HCT116 (cell line): ENCODE data around the gene CRACR2A. TPM values are rescaled to one million over a fixed set of nuclear protein-coding genes. Genes with fewer than 3 reads are reported as not detected.

Experiments
- ATAC-seq: fragments of 200-7000 bp; cut with Tn5 transposase; 2 replicates; pipeline ENCODE4 v1.9.1; 2020; ENCODE audit warnings: mild to moderate bottlenecking, moderate library complexity
- BruUV-seq: library from RNA; stranded (reverse); fragments of 400-500 nt; replicated peaks from 2 replicates; lab custom pipeline; 2021; lab: Mats Ljungman, UMichigan
- CTCF ChIA-PET: fragments of 300-600 bp; sonication (Branson Sonifier 250); formaldehyde crosslinking; loops from one replicate; lab custom pipeline; 2021; ENCODE audit warnings: antibody characterized with exemption; lab: Charles Lee
- POLR2A ChIA-PET: fragments of 300-600, 350-600 bp; sonication (Branson Sonifier 250); formaldehyde crosslinking; loops from one replicate; lab custom pipeline; 2021; ENCODE audit warnings: antibody characterized with exemption; lab: Charles Lee
- RAD21 ChIA-PET, 2 experiments: fragments of 300-600 bp; sonication (Branson Sonifier 250); formaldehyde crosslinking; loops; one replicate each; lab custom pipeline; 2023; ENCODE audit warnings: low total read pairs in 2 of 2; ENCODE audit not compliant: uncharacterized antibody in 2 of 2, unreplicated experiment in 2 of 2, low non-redundant PET in 1 of 2; lab: Charles Lee
- DNase-seq: peaks from one replicate; pipeline ENCODE4 v3.0.0-alpha.2; 2010; ENCODE audit warnings: low read depth, low spot score
- H2AFZ ChIP-seq: fragments of 200-600 bp; shearing (Covaris generic), sonication (generic); 2 replicates; pipeline ENCODE4 v1.6.1; 2017; ENCODE audit warnings: low read depth, mixed run types, mixed read lengths, antibody characterized with exemption, low read length; ENCODE audit not compliant: poor library complexity, severe bottlenecking
- H3K27ac ChIP-seq: 2 replicates; pipeline ENCODE4 v1.5.1; 2012; ENCODE audit warnings: low read depth, low read length
- H3K27me3 ChIP-seq: fragments of 200-600 bp; sonication (generic); 2 replicates; pipeline ENCODE4 v1.6.1; 2016; ENCODE audit warnings: mixed run types, low read length, mixed read lengths; ENCODE audit not compliant: insufficient read depth
- H3K36me3 ChIP-seq, 2 experiments: fragments of 200-500 bp in 1 of 2; fragments of 200-600 bp in 1 of 2; sonication (Bioruptor generic) in 1 of 2; sonication (generic) in 1 of 2; 2 replicates each; pipeline versions ENCODE4 v1.5.1 to v1.6.1; 2014 to 2016; ENCODE audit warnings: low read length in 2 of 2, inconsistent platforms in 1 of 2, mixed read lengths in 1 of 2, mixed run types in 1 of 2; ENCODE audit not compliant: insufficient read depth in 2 of 2, control insufficient read depth in 1 of 2
- H3K4me1 ChIP-seq, 2 experiments: fragments of 200-600 bp in 1 of 2; sonication (generic) in 1 of 2; 2 replicates each; pipeline versions ENCODE4 v1.5.1 to v1.6.1; 2012 to 2017; ENCODE audit warnings: low read length in 2 of 2, inconsistent platforms in 1 of 2, mild to moderate bottlenecking in 1 of 2, mixed read lengths in 1 of 2, mixed run types in 1 of 2, moderate library complexity in 1 of 2; ENCODE audit not compliant: insufficient read depth in 2 of 2, control insufficient read depth in 1 of 2
- H3K4me2 ChIP-seq: fragments of 200-600 bp; sonication (generic); 2 replicates; pipeline ENCODE4 v1.6.1; 2017; ENCODE audit warnings: mixed run types, low read length, mixed read lengths
- H3K4me3 ChIP-seq, 2 experiments: fragments of 200-600 bp in 1 of 2; sonication (generic) in 1 of 2; replicated peaks in 1 of 2; 2 replicates each; pipeline ENCODE4 v1.5.1; 2011 to 2016; ENCODE audit warnings: low read length in 2 of 2, control low read depth in 1 of 2, low read depth in 1 of 2, mild to moderate bottlenecking in 1 of 2, mixed read lengths in 1 of 2, mixed run types in 1 of 2
- H3K79me2 ChIP-seq: fragments of 200-600 bp; sonication (generic); 2 replicates; pipeline ENCODE4 v1.6.1; 2017; ENCODE audit warnings: mild to moderate bottlenecking, mixed run types, low read length, moderate library complexity, mixed read lengths; ENCODE audit not compliant: insufficient read depth
- H3K9ac ChIP-seq: fragments of 200-600 bp; sonication (generic); 2 replicates; pipeline ENCODE4 v1.6.1; 2016; ENCODE audit warnings: low read length, mixed read lengths
- H3K9me2 ChIP-seq: fragments of 200-600 bp; sonication (generic), shearing (Covaris generic); 2 replicates; pipeline ENCODE4 v1.6.1; 2017; ENCODE audit warnings: mixed run types, mild to moderate bottlenecking, moderate library complexity; ENCODE audit not compliant: insufficient read depth
- H3K9me3 ChIP-seq, 2 experiments: fragments of 200-500 bp in 1 of 2; fragments of 200-600 bp in 1 of 2; sonication (Bioruptor generic) in 1 of 2; sonication (generic) in 1 of 2; 2 replicates each; pipeline ENCODE4 v1.6.1; 2014 to 2017; ENCODE audit warnings: low read length in 2 of 2, mixed read lengths in 2 of 2, inconsistent platforms in 1 of 2, low read depth in 1 of 2, mild to moderate bottlenecking in 1 of 2, mixed run types in 1 of 2, moderate library complexity in 1 of 2; ENCODE audit not compliant: control insufficient read depth in 1 of 2, insufficient read depth in 1 of 2
- H4K20me1 ChIP-seq: fragments of 200-600 bp; sonication (generic), shearing (Covaris generic); 2 replicates; pipeline ENCODE4 v1.6.1; 2017; ENCODE audit warnings: mixed run types, mild to moderate bottlenecking, moderate library complexity; ENCODE audit not compliant: insufficient read depth
- CEBPB ChIP-seq: IDR thresholded peaks from 2 replicates; pipeline ENCODE4 v1.6.1; 2012; ENCODE audit warnings: low read depth
- EZH2 ChIP-seq: fragments of 200-600 bp; sonication (generic); IDR thresholded peaks from 2 replicates; pipeline ENCODE4 v1.6.1; 2017; ENCODE audit warnings: antibody characterized with exemption, mixed run types
- EZH2phosphoT487 ChIP-seq: fragments of 200-600 bp; IDR thresholded peaks from 2 replicates; pipeline ENCODE4 v1.6.1; 2018; ENCODE audit warnings: antibody characterized with exemption, borderline replicate concordance
- FOSL1 ChIP-seq: IDR thresholded peaks from 2 replicates; pipeline ENCODE4 v1.6.1; 2012; ENCODE audit warnings: low read depth
- POLR2AphosphoS5 ChIP-seq: IDR thresholded peaks from 2 replicates; pipeline ENCODE4 v1.6.1; 2011; ENCODE audit warnings: mild to moderate bottlenecking, low read depth, low read length, moderate library complexity
- RAD21 ChIP-seq: IDR thresholded peaks from 2 replicates; pipeline ENCODE4 v1.6.1; 2012; ENCODE audit warnings: low read depth, mild to moderate bottlenecking
- SIN3A ChIP-seq: IDR thresholded peaks from 2 replicates; pipeline ENCODE4 v1.6.1; 2012; ENCODE audit warnings: low read depth
- SRF ChIP-seq: IDR thresholded peaks from 2 replicates; pipeline ENCODE4 v1.6.1; 2012; ENCODE audit warnings: low read depth
- TCF7L2 ChIP-seq: IDR thresholded peaks from 2 replicates; pipeline ENCODE4 v1.7.0; 2011; ENCODE audit warnings: borderline replicate concordance, inconsistent platforms; ENCODE audit not compliant: insufficient read depth, insufficient read length; ENCODE audit errors: extremely low read depth
- intact Hi-C: fragments of 100-400 bp; cut with micrococcal nuclease; formaldehyde crosslinking; loops from 2 replicates; pipeline ENCODE4 v1.10.0; 2022
- total RNA-seq: library from RNA; stranded (reverse); gene quantifications from one replicate; pipeline ENCODE4 v1.2.1, GENCODE V29; 2021; ENCODE audit not compliant: unreplicated experiment
- TF ChIP-seq, protein P1 (sequence below): IDR thresholded peaks from 2 replicates; pipeline ENCODE4 v1.6.1; 2012
- TF ChIP-seq, protein P2 (sequence below), 3 experiments: fragments of 200-600 bp in 1 of 3; sonication (generic) in 1 of 3; IDR thresholded peaks in 2 of 3; conservative IDR thresholded peaks in 1 of 3; 2 replicates each; pipeline ENCODE4 v1.5.1; 2012 to 2017; ENCODE audit warnings: low read depth in 2 of 3, low read length in 2 of 3, antibody characterized with exemption in 1 of 3, borderline replicate concordance in 1 of 3, control low read depth in 1 of 3, mild to moderate bottlenecking in 1 of 3, mixed read lengths in 1 of 3, mixed run types in 1 of 3, moderate library complexity in 1 of 3; ENCODE audit not compliant: insufficient read depth in 1 of 3
- TF ChIP-seq, protein P3 (sequence below): IDR thresholded peaks from 2 replicates; pipeline ENCODE4 v1.6.1; 2012; ENCODE audit warnings: low read depth

CRACR2A gene
- total RNA-seq, 1 experiment from 2014 or later = 18.4 TPM

DNA sequence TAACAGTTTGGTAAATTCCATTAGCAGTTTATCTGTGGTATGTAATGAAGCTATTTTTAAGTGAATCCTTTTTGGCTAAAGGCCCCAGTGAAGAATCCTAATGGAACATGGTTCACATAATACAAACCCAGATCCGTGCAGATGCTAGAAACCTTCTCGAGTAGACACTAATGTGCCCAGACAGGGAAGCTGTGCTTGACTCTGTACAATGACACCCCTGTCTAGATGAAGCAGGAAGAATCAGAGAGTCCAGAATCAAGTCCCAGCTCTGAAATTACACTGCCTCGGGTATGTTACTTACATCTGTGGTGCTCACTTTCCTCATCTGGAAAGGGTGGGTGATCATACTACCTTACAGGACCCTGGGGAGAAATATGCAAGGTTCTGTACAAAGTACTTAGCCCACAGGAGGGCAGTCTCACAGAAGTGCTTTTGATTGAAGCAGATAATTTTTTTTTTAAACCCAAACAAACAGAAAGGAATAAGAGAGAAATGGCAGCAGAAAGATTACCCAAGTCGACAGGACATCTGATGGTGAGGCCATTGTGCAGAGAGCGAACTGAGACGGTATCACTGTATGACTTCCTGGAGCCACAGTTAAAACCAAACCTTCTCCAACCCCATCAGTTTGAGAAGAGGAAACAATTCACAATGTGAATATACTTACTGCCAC is 8.5 kb downstream of the CRACR2A start:
- no peak overlapping the region for H2AFZ ChIP-seq
- no peak overlapping the region for H3K27ac ChIP-seq
- H3K9me2 ChIP-seq = no peaks in the 10 kb centered on the region
- no peaks in the 10 kb centered on the region for H4K20me1 ChIP-seq
- no peak for TF ChIP-seq POLR2AphosphoS5
- TF ChIP-seq EZH2phosphoT487 = no peak
- TF ChIP-seq, protein P1, sequence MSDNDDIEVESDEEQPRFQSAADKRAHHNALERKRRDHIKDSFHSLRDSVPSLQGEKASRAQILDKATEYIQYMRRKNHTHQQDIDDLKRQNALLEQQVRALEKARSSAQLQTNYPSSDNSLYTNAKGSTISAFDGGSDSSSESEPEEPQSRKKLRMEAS = no peak
- no peak for TF ChIP-seq SRF
- TF ChIP-seq CEBPB = no peak
- TF ChIP-seq, all 23 proteins: peak for 0
- RAD21 ChIA-PET = no interaction called here
- H3K4me1 ChIP-seq = no peaks in the 10 kb centered on the region
- H3K9me3 ChIP-seq = peaks cover 0 to 5% of the 10 kb centered on the region in 2 experiments; a peak in 1 of 4 replicates
- CTCF ChIA-PET = interaction anchor here (1.2 kb wide), 1 partner anchor 444 kb away, joined by 3 read pairs; no protein-coding TSS in a partner anchor
- intact Hi-C loops = no loop called here
- no peak overlapping the region for H3K4me2 ChIP-seq
- DNase-seq (no peak), ATAC-seq (no peak)
- POLR2A ChIA-PET = no interaction called here
- no peak overlapping the region for H3K9ac ChIP-seq
- no peak overlapping the region for H3K4me3 ChIP-seq
- peaks cover 2 to 12% of the 10 kb centered on the region in 2 experiments; a peak in 2 of 4 replicates for H3K36me3 ChIP-seq
- H3K79me2 ChIP-seq = peaks cover 24% of the 10 kb centered on the region; the same call in 1 of the 2 replicates
- no TSS peak for BruUV-seq
- H3K27me3 ChIP-seq = no peaks in the 10 kb centered on the region

DNA sequence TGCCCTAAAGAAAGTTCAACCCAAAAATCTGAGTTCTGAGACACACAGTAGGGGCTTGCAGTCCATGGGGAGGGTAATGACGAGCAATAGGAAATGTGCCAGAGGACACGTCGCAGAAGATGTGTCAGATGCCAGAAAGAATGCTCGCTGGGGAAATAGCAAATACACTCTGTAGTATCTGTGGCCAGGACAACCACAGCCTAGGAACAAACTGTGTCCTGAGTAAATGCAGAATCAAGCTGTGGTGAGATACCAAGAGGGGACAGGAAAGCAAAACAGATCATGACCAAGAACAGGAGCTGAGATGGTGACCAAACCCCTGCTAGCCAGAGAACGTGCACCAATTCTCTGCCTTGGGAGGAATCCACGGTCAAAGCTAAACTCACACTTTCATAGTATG is 9.1 kb downstream of the CRACR2A start:
- POLR2A ChIA-PET = no interaction called here
- Histone ChIP-seq H2AFZ (no peak overlapping the region), H3K9ac (no peak overlapping the region), H3K9me3 (peaks cover 0 to 5% of the 10 kb centered on the region in 2 experiments; a peak in 1 of 4 replicates), H3K36me3 (peaks cover 2 to 12% of the 10 kb centered on the region in 2 experiments; a peak in 2 of 4 replicates), H3K27ac (no peak overlapping the region), H3K79me2 (peaks cover 24% of the 10 kb centered on the region; the same call in 1 of the 2 replicates), H3K27me3 (no peaks in the 10 kb centered on the region), H3K4me2 (no peak overlapping the region), H4K20me1 (no peaks in the 10 kb centered on the region), H3K4me3 (no peak overlapping the region), H3K4me1 (no peaks in the 10 kb centered on the region), H3K9me2 (no peaks in the 10 kb centered on the region)
- CTCF ChIA-PET = interaction anchor here (1.2 kb wide), 1 partner anchor 444 kb away, joined by 3 read pairs; no protein-coding TSS in a partner anchor
- RAD21 ChIA-PET = no interaction called here
- intact Hi-C loops = no loop called here
- DNase-seq (no peak), ATAC-seq (no peak)
- no TSS peak for BruUV-seq
- TF ChIP-seq RAD21 = no peak
- no peak for TF ChIP-seq SIN3A
- TF ChIP-seq POLR2AphosphoS5 = no peak
- TF ChIP-seq TCF7L2 = no peak
- no peak for TF ChIP-seq FOSL1
- no peak for TF ChIP-seq SRF
- TF ChIP-seq EZH2phosphoT487 = no peak
- TF ChIP-seq, protein P2, sequence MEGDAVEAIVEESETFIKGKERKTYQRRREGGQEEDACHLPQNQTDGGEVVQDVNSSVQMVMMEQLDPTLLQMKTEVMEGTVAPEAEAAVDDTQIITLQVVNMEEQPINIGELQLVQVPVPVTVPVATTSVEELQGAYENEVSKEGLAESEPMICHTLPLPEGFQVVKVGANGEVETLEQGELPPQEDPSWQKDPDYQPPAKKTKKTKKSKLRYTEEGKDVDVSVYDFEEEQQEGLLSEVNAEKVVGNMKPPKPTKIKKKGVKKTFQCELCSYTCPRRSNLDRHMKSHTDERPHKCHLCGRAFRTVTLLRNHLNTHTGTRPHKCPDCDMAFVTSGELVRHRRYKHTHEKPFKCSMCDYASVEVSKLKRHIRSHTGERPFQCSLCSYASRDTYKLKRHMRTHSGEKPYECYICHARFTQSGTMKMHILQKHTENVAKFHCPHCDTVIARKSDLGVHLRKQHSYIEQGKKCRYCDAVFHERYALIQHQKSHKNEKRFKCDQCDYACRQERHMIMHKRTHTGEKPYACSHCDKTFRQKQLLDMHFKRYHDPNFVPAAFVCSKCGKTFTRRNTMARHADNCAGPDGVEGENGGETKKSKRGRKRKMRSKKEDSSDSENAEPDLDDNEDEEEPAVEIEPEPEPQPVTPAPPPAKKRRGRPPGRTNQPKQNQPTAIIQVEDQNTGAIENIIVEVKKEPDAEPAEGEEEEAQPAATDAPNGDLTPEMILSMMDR (IDR thresholded peaks at IDR 0.05 in 2 of 3, conservative IDR thresholded peaks at IDR 0.05 in 1 of 3; ENCODE audit: borderline replicate concordance in 1 of 3, insufficient read depth in 1 of 3, low read depth in 2 of 3, low read length in 2 of 3) = no peak
- TF ChIP-seq, protein P1 = no peak
- TF ChIP-seq, protein P3, sequence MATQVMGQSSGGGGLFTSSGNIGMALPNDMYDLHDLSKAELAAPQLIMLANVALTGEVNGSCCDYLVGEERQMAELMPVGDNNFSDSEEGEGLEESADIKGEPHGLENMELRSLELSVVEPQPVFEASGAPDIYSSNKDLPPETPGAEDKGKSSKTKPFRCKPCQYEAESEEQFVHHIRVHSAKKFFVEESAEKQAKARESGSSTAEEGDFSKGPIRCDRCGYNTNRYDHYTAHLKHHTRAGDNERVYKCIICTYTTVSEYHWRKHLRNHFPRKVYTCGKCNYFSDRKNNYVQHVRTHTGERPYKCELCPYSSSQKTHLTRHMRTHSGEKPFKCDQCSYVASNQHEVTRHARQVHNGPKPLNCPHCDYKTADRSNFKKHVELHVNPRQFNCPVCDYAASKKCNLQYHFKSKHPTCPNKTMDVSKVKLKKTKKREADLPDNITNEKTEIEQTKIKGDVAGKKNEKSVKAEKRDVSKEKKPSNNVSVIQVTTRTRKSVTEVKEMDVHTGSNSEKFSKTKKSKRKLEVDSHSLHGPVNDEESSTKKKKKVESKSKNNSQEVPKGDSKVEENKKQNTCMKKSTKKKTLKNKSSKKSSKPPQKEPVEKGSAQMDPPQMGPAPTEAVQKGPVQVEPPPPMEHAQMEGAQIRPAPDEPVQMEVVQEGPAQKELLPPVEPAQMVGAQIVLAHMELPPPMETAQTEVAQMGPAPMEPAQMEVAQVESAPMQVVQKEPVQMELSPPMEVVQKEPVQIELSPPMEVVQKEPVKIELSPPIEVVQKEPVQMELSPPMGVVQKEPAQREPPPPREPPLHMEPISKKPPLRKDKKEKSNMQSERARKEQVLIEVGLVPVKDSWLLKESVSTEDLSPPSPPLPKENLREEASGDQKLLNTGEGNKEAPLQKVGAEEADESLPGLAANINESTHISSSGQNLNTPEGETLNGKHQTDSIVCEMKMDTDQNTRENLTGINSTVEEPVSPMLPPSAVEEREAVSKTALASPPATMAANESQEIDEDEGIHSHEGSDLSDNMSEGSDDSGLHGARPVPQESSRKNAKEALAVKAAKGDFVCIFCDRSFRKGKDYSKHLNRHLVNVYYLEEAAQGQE = no peak
- TF ChIP-seq EZH2 = no peak
